IPS DF 4.7 (cell line): ENCODE measurements around the gene NOVA1.
"Not testable (repeated sequence)": the region's sequence is repeated elsewhere in the genome, so short reads cannot be mapped to it uniquely, and the experiment has no call there.

Source experiments
- DNase-seq: peaks from one replicate; pipeline ENCODE4 v3.0.0-alpha.2; 2013; ENCODE audit warnings: low spot score; ENCODE audit errors: extremely low read depth

NOVA1 gene, protein sequence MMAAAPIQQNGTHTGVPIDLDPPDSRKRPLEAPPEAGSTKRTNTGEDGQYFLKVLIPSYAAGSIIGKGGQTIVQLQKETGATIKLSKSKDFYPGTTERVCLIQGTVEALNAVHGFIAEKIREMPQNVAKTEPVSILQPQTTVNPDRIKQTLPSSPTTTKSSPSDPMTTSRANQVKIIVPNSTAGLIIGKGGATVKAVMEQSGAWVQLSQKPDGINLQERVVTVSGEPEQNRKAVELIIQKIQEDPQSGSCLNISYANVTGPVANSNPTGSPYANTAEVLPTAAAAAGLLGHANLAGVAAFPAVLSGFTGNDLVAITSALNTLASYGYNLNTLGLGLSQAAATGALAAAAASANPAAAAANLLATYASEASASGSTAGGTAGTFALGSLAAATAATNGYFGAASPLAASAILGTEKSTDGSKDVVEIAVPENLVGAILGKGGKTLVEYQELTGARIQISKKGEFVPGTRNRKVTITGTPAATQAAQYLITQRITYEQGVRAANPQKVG

DNA sequence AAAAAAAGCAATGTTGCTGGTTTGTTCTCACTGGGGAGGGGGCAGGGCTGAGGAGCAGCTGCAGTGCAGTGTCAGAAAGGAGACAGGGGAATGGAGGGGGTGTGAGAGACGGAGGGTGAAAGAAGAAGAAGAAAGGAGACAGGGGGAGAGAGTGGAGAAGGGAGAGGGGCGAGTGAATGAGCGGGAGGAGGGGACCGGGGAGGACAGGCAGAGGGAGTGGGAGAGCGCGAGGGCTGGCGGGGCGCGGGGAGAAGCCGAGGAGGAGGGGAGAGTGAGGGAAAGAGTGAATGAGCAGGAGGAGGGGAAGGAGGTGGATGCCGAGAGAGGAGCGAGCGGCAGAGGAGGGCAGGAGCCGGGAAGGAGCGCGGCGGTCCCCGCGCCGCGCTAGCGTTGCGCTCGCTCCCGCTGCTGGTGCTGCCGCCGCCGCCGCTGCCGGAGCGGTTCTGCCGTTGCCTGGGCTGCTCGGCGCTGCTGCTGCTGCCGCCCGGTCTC lies at the start of gene NOVA1:
NOVA1 (minus strand) TSS at position 445 of the 492 bp plus-strand sequence. CDS start 597 bp downstream, outside the sequence.
- no peak for DNase-seq

DNA sequence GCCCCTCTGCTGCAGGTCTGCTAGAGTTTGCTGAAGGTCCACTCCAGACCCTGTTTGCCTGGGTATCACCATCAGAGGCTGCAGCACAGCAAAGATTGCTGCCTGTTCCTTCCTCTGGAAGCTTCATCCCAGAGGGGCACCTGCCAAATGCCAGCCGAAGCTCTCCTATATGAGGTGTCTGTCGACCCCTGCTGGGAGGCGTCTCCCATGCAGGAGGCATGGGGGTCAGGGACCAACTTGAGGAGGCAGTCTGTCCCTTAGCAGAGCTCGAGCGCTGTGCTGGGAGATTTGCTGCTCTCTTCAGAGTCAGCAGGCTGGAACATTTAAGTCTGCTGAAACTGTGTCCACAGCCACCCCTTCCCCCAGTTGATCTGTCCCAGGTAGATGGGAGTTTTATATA lies 47.2 kb upstream of the NOVA1 start:
- not testable (repeated sequence) for DNase-seq

DNA sequence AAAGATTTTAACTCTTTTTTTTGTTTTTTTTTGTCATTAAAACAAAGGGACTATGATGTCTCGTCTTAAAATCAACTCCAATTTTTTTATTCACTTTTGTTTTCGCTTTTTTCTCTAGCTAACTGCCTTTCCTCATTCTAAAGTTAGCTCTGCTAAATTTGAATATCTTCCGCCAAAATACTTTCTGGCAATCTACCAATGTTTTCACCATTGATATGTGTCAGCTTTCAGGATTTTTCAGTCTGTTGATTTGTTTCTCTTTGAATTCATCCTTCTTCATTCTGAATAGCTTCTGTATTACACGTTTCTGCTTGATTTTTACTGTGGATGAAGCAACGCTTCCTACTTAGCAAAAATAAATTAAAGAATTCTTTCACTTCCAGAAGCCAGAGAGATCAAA lies 38.7 kb upstream of the NOVA1 start:
- no peak for DNase-seq

DNA sequence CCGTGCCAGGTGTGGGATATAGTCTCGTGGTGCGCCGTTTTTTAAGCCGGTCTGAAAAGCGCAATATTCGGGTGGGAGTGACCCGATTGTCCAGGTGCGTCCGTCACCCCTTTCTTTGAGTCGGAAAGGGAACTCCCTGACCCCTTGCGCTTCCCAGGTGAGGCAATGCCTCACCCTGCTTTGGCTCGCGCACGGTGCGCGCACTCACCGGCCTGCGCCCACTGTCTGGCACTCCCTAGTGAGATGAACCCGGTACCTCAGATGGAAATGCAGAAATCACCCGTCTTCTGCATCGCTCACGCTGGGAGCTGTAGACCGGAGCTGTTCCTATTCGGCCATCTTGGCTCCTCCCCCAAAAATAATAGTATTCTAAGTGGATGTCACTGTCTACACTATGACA lies 37.1 kb upstream of the NOVA1 start:
- DNase-seq = not testable (repeated sequence)

DNA sequence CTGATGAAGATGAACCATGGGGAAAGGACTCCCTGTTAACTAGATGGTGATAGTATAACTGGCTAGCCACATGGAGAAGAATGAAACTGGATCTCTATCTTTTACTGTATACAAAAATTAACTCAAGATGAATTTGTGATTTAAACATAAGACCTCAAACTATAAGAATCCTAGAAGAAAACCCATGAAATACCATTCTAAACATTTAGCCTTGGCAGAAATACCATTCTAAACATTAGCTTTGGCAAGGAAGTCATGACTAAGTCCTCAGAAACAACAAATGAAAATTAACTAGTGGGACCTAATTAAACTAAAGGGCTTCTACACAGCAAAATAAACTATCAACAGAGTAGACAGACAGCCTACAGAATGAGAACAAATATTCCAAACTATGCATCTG lies 28.4 kb upstream of the NOVA1 start:
- no peak for DNase-seq

DNA sequence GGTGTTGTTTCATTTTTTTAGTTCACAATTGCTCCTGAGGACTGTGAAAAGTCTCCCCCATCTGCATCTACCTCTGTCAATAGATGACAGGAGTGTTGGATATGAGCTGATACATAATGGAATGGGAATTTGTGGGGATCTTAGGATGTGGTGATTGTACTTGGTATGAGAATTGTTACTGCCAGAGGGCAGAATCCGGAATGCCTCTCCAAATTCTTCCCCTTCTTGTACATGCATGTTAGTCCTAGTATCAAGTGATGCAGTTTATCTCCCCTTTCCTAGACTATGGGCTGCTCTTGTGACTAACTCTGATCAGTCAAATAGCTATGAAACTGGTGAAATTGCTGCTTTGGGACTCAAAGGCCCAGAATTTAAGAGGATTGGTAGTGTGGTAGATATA lies 24.8 kb upstream of the NOVA1 start:
- no peak for DNase-seq

DNA sequence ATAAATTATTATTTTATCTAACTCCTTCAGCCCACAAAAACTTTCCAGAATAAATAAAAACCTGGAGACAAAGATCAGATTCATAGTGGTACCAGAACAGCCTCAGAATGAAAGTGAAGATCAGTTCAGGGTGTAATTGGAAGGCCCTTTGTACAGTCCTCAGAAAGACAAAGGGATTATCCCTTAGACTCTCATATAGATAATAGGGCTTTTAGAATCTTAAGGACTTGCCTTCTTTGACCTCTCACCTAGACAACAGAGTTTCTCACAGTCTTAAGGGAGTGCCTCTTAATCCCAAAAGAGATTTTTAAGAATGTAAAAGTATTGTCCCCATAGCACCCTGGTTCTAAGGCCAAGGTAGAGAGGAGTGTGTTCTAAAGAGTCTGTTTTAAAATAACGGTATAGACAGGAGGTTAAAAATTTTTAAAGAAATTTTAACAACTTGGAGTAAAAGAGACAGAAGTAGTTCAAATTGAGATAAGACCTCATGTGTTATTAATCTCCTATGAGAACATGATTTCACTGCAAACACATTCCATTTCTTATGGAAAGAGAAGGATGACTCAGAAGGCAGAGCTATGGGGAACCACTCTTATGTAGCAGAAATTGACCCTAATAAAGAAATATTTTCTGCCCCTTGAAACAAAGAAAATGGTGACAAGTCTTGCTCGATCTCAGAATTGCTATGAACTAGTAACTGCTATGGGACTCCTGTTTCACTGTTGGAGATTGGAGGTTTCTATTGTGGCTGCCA lies 24.2 kb upstream of the NOVA1 start:
- no peak for DNase-seq

DNA sequence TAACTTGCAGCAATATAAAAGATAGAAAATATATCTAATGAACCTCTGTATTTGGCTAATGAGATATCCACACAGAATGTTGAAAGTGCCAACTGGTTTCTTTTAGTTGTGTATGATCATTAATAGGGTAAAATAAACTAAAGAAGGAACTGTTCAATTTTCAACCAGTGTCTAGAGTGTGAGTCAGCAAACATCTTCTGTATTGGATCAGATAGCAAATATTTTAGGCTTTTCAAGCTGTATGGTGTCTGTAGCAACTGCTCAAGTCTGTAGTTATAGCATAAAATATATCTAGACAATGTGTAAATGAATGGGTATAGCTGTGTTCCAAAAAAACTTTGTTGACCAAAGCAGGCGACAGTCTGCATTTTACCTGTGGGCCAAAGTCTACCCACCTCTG lies 23.5 kb upstream of the NOVA1 start:
- DNase-seq = no peak

DNA sequence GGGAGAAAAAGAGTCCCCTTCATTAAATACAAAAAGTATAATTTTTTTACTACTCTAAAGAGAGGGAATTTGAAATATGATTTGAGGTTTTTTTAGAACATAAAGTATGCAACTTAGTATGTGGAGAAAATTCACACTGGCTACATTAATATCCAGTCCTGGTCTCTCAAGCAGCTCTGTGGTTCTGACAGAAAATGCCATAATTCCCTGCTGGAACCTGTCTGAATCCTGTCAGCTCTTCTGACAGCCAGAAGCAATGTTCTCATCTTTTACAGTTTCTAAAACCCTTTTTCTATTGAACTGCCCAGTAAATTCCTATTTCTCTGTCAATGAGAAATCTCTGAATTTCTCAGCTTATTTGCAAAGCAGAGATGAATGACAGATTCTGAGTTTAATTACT lies 13.4 kb upstream of the NOVA1 start:
- no peak for DNase-seq

DNA sequence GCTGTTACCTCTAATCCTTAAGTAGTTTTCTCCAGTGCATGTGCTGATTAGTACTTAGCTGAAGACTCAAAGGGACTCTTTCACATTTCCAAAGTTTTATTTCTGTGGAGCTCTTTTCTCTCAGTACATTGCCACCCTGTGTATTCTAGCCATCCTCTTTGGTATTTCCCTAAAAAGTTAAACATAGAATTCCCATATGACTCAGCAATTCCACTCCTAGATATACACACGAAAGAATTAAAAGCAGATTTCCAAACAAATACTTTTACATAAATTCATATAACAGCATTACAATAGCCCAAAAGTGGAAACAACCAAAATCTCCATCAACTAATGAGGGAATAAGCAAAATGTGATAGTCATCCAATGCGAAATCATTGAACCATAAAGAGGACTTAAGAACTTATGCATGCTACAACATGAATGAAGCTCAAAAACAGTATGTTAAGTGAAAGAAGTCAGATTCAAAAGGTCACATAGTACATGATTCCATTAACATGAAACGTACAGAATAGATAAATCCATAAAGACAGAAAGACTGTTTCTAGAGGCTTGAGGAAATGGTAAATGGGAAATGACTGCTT lies 9.0 kb upstream of the NOVA1 start:
- DNase-seq = no peak

DNA sequence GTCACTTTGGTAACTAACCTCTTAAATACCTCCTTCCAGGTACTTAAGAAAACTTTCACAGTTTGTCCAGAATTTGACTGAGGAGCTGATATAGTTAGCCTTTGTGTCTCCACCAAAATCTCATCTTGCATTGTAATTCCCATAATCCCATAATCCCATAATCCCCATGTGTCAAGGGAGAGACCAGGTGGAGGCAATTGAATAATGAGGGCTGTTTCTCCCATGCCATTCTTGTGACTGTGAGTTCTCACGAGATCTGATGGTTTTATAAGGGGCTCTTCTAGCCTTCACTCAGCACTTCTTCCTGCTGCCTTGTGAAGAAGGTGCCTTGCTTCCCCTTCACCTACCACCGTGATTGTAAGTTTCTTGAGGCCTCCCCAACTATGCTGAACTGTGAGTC lies 7.8 kb upstream of the NOVA1 start:
- no peak for DNase-seq

DNA sequence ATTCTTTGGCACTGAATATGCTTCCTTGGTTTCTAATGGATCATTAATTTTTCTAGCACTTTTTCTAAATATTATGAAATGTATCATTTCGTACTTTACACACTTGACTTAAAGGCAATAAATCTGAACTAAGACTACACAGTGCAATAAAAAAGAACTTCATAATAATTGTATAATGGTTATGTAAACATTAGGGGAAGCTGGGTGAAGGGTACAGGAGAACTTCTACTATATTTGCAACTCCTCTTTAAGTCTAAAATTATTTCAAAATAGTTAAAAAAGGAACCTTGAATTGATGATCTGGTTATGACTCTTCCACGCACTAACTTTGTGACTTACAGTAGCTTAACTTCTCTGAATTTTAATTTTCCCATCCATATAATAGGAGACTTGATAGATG lies 5.1 kb upstream of the NOVA1 start:
- no peak for DNase-seq

DNA sequence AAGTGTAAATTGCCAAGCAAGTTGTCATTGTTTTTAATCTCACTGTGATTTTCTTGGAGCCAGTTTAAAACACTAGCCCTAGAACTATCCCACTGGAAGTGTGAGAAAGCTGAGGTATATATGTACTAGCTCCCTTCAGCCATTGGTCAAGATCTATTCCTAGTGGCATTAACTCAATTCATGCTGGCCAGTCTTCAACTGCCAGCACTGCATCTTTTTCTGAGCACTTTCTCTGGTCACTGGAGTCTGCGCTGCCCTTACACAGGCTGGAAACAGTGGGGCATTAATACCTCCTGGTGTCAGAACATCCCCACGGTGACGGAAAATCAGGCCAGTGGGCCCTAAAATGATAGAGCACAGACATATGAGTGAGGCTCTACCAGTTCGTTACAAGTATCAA lies 4.0 kb upstream of the NOVA1 start:
- no peak for DNase-seq

DNA sequence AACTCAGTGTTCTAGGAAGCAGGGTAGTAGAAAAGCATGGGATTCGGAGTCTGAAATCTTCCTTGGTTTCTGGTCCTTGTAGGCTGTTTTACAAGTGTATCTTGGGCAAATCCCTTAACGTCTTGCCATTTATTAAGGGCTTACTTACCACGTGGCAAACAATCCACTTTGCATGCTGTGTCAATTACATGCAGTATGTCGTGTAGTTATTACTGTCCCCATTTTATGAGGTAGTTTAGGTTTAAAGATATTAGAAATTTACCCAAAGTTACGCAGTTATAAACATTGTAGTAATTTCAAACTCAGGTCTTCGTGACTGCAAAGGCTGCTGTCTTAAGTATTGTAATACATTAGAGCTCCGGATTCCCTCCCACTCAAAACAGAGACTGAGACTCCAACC lies 1.5 kb upstream of the NOVA1 start:
- DNase-seq = no peak

DNA sequence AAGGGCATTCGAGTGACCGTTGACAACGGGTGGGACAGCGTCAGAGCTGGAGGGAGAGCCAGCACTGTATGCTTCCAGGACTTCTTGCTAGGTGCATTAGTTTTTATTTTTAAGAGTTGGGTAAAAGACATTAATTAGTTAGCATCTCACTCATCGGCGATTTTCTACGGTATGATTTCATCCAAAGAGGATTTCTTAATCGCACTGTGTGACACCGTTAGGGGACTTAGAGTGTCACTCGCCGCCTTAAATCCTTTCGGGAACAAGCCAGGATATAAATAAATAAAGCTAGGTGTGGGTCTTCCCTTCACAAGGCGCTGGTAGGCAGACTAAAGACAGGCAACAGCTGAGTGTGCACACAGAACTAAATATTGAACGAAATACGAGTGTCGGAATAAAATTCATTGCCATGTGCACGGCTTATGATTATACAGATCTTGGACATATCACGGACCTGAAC lies 869 bp upstream of the NOVA1 start:
- DNase-seq = no peak

DNA sequence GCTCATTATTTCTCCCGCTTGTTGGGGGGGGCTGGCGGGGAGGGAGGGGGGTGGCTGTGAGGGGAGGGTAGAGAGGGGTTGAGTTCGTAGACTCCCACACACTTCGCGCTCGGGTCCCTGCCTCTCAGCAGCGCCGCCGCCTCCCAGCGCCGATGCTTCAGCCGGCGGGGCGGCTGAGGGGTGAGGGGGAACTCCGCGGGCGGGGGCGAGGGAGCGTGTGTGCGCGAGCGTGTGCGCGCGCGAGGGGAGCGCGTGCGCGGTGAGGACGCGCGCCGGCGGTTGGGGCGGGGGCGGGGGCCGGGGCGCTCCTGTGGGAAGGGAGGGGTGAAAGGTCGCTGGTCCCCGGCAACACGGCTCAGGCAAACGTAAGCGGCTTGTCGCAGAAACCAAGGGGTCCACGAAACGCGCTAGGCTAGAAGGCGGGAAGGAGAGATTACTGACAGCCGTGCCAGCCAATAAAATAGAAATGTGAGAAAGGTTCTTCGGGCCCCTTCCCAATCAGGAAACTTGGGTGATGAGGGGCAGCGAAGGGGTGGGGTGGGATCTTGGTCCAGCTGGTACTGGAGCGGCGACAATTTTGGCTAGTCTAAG lies 343 bp upstream of the NOVA1 start:
- DNase-seq = peak; percentile 80

DNA sequence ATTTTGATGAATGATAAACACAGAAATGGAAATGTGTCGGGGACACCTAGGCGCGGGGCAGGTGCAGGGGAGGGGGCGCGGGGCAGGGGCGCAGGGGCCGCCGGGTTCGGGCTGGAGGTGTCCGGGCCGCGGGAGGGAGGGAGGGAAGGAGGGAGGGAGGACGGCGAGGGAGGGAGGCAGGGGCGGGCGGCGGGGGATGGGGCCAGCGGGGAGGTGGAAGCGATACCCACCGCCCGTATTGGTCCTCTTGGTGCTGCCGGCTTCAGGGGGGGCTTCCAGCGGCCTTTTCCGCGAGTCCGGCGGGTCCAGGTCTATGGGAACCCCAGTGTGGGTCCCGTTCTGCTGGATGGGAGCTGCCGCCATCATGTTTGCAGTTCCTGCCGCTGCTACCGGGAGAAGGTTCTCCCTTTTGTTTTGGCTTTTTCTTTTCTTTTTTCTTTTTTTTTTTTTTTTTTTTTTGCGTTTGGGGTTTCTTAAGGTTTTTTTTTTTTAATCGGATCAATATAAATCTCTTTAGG lies 703 bp downstream of the NOVA1 start:
- DNase-seq = no peak

DNA sequence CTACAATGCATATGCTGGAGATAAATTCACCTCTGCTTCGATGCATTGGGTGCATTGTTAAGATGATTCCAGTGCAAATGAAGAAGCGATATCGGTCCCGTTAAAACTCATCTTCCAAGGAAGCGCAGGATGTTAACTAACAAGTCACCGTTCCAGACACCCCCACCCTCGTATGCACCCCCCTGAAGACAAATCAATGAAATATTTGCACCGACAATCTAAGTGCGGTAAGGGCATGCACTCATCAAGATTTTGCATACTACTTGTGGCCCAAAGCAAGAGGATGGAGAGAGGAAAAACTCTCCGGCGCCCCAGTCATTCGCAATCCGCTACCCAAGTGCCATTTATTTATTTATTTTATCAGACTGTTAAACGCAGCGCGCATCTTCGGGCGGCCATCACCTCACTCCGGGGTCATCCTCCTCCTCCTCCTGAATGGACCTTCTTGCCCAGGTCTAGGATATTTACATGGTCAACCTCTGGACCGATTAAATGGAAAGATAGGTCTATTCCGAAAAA lies 1.2 kb downstream of the NOVA1 start:
- DNase-seq = no peak

DNA sequence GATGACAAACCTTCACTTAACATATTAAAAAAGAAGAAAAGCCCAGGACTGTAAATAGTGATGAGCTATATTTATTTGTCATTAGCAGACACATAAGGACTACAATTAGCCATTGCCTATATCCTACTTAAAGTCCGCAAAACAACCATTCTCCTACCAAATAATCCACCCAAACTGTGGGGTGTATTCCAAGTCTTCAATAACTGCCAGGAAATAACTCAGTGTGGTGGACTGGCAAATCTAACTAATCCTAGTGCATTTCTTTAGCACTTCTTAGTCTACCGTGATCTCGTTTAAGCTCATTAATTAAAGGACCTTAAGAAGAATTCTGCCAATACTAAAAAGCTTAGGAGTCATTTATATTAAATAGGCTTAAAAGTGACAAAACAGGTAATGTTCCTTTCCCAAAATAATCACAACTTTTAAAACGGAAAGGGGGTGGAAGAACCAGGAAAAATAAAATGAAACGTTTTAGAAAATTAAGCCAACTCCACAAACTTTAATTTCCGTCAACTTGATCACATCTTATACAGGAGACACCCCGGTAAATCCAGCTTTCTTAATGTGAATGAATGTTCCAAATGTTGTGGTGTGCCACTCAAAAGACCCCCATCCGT lies 1.8 kb downstream of the NOVA1 start:
- no peak for DNase-seq

DNA sequence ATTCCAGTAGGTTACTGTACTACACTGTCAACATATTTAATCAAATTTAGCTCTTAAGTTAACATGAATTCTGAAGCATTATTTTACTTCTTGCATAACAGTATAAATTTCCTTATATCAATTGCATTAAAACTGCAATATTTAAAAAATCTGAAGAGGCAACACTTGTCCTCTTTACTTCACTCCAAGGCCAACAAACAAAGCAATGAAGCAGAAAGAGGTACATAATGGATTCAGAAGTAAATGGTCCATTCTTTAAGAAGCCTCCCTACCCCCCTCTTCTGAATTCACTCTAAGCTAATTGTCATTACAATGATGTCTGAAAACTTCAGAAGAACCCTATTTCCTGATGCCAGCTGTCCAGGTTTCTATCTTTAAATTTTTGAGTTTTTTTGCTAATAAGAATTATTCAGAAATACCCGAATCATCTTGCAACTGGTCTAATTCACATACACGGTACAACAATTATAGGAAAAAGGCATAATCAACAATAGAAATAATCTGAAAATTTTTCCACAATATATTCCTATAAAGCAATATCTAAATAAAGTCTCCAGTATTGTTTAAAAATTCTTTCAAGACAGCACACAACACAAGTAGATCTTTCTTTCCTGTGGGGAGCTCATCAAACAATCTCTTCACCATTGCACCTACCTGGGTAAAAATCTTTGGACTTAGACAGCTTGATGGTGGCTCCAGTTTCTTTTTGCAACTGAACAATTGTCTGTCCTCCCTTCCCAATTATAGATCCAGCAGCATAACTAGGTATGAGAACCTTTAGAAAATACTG lies 2.9 kb downstream of the NOVA1 start:
- no peak for DNase-seq
